Sigmoid colon (tissue), 4 donors: ENCODE data around the gene ZFAND3.

Source experiments
- EP300 ChIP-seq, 4 donors: sonication (generic); formaldehyde crosslinking; IDR thresholded peaks; one replicate each; pipeline ENCODE4 v1.6.1; 2017; ENCODE audit warnings: antibody characterized with exemption in 4 of 4
- POLR2A ChIP-seq, 2 donors: fragments of 450-650 bp; IDR thresholded peaks; one replicate each; pipeline ENCODE4 v1.6.1; 2016; ENCODE audit warnings: antibody characterized with exemption in 2 of 2, mild to moderate bottlenecking in 2 of 2, moderate library complexity in 2 of 2
- POLR2AphosphoS5 ChIP-seq, 4 donors: sonication (generic); formaldehyde crosslinking; IDR thresholded peaks; one replicate each; pipeline ENCODE4 v1.6.1; 2017; ENCODE audit warnings: antibody characterized with exemption in 4 of 4
- TF ChIP-seq, protein P1 (sequence below), 4 experiments: fragments of 450-650 bp in 3 of 4; fragments of 200-600 bp in 1 of 4; IDR thresholded peaks; one replicate each; pipeline ENCODE4 v1.5.1; 2016 to 2019; ENCODE audit warnings: antibody characterized with exemption in 4 of 4, mild to moderate bottlenecking in 3 of 4, moderate library complexity in 2 of 4

- TF ChIP-seq, protein P1, sequence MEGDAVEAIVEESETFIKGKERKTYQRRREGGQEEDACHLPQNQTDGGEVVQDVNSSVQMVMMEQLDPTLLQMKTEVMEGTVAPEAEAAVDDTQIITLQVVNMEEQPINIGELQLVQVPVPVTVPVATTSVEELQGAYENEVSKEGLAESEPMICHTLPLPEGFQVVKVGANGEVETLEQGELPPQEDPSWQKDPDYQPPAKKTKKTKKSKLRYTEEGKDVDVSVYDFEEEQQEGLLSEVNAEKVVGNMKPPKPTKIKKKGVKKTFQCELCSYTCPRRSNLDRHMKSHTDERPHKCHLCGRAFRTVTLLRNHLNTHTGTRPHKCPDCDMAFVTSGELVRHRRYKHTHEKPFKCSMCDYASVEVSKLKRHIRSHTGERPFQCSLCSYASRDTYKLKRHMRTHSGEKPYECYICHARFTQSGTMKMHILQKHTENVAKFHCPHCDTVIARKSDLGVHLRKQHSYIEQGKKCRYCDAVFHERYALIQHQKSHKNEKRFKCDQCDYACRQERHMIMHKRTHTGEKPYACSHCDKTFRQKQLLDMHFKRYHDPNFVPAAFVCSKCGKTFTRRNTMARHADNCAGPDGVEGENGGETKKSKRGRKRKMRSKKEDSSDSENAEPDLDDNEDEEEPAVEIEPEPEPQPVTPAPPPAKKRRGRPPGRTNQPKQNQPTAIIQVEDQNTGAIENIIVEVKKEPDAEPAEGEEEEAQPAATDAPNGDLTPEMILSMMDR (IDR thresholded peaks at IDR 0.05): no peak
- TF ChIP-seq POLR2A (IDR thresholded peaks at IDR 0.05) (no peak), EP300 (IDR thresholded peaks at IDR 0.05) (no peak), POLR2AphosphoS5 (IDR thresholded peaks at IDR 0.05) (no peak)
Measured at GRCh38 chr6:37788259-37788658, 31.3 kb upstream of the ZFAND3 start.
